GM18520 (cell line): ENCODE results near the gene TUBA4A.
"Not testable (repeated sequence)": the region's sequence is repeated elsewhere in the genome, so short reads cannot be mapped to it uniquely, and the experiment has no call there.

Experiments used
- ATAC-seq: cut with Tn5 transposase; IDR thresholded peaks from one replicate; pipeline ENCODE4 v1.9.1; 2021; ENCODE audit not compliant: unreplicated experiment

TUBA4A gene

GRCh38 chr2:219269362-219270054 is 15.8 kb upstream of the TUBA4A start:
- no peak for ATAC-seq

GRCh38 chr2:219268294-219268693 is 14.6 kb upstream of the TUBA4A start:
- ATAC-seq, result no peak

- no peak for ATAC-seq
Observed at GRCh38 chr2:219266886-219267285, 13.2 kb upstream of the TUBA4A start.

GRCh38 chr2:219266232-219266631 is 12.5 kb upstream of the TUBA4A start:
- ATAC-seq, result no peak

- no peak for ATAC-seq
Observed at GRCh38 chr2:219261024-219261855, 7.5 kb upstream of the TUBA4A start.

GRCh38 chr2:219258942-219259341 is 5.2 kb upstream of the TUBA4A start:
- not testable (repeated sequence) for ATAC-seq

- peak; percentile 16 for ATAC-seq
Observed at GRCh38 chr2:219254590-219255201, 978 bp upstream of the TUBA4A start.

- no peak for ATAC-seq
Observed at GRCh38 chr2:219252900-219253752, 592 bp downstream of the TUBA4A start, which contains the start of gene TUBA4B. TUBA4B (plus strand) TSS chr2:219253243; CDS start chr2:219253408, 165 bp downstream.

GRCh38 chr2:219252570-219252899 is 1.2 kb downstream of the TUBA4A start:
- no peak for ATAC-seq

- no peak for ATAC-seq
Observed at GRCh38 chr2:219252084-219252483, 1.6 kb downstream of the TUBA4A start.

GRCh38 chr2:219251656-219252055 is 2.1 kb downstream of the TUBA4A start:
- ATAC-seq, result no peak

GRCh38 chr2:219250049-219250781 is 3.5 kb downstream of the TUBA4A start:
- no peak for ATAC-seq

- ATAC-seq, result peak; percentile 25
Observed at GRCh38 chr2:219249203-219249980, 4.3 kb downstream of the TUBA4A start.

- ATAC-seq, result no peak
Observed at GRCh38 chr2:219248845-219249202, 4.9 kb downstream of the TUBA4A start.

- no peak for ATAC-seq
Observed at GRCh38 chr2:219247678-219248642, 5.8 kb downstream of the TUBA4A start.

- no peak for ATAC-seq
Observed at GRCh38 chr2:219246559-219246958, 7.2 kb downstream of the TUBA4A start.

- no peak for ATAC-seq
Observed at GRCh38 chr2:219245899-219246230, 7.9 kb downstream of the TUBA4A start.

GRCh38 chr2:219245148-219245898 is 8.4 kb downstream of the TUBA4A start, which contains the start of the genes GLB1L and STK16:
GLB1L (minus strand) TSS chr2:219245444; CDS start chr2:219243573, 1,871 bp downstream.
STK16 (plus strand) TSS chr2:219245479; CDS start chr2:219246000, 521 bp downstream.
- peak; percentile 68 for ATAC-seq
